Thyroid gland (tissue), 4 donors: ENCODE measurements around the gene MFAP3. TPM values are rescaled to one million over a fixed set of nuclear protein-coding genes. Genes with fewer than 3 reads are reported as not detected.

ENCODE experiments used
- DNase-seq, 2 donors: peaks; one replicate each; pipeline ENCODE4 v3.0.0-alpha.2; 2019
- H3K27ac ChIP-seq, 3 donors: fragments of 200-600 bp; sonication (generic); 1 replicate in 2 of 3; 2 replicates in 1 of 3; pipeline ENCODE4 v1.5.1; 2016 to 2019; ENCODE audit warnings: mild to moderate bottlenecking in 1 of 3, moderate library complexity in 1 of 3
- H3K27me3 ChIP-seq: fragments of 200-600 bp; sonication (generic); one replicate; pipeline ENCODE4 v1.5.1; 2019
- H3K36me3 ChIP-seq, 2 donors: fragments of 200-600 bp; sonication (generic); one replicate each; pipeline ENCODE4 v1.5.1; 2016 to 2019
- H3K4me1 ChIP-seq, 2 donors: fragments of 200-600 bp; sonication (generic); one replicate each; pipeline ENCODE4 v1.5.1; 2017 to 2019
- H3K4me3 ChIP-seq, 3 donors: fragments of 200-600 bp; sonication (generic); replicated peaks in 1 of 3; 1 replicate in 2 of 3; 2 replicates in 1 of 3; pipeline ENCODE4 v1.5.1; 2016; ENCODE audit warnings: mild to moderate bottlenecking in 1 of 3
- H3K9me3 ChIP-seq: fragments of 200-600 bp; sonication (generic); one replicate; pipeline ENCODE4 v1.5.1; 2017
- POLR2A ChIP-seq, 2 donors: fragments of 450-650 bp; IDR thresholded peaks; one replicate each; pipeline ENCODE4 v1.6.1; 2017; ENCODE audit warnings: antibody characterized with exemption in 2 of 2, mild to moderate bottlenecking in 2 of 2, moderate library complexity in 1 of 2
- WGBS, 2 donors: methylation state at CpG; one replicate each; pipeline ENCODE4 v1.1.5; 2017; 5-methylcytosine and 5-hydroxymethylcytosine counted together
- intact Hi-C: fragments of 100-400 bp; cut with DNase I; formaldehyde crosslinking; loops from one replicate; pipeline ENCODE4 v1.15.1; 2023
- total RNA-seq, 4 donors: library from RNA; depleted of rRNA; stranded (reverse); fragments of >200 nt; gene quantifications; one replicate each; pipeline ENCODE4 v1.2.3, GENCODE V29; 2016
- TF ChIP-seq, protein P1 (sequence below), 6 experiments: fragments of 200-600 bp in 3 of 6; fragments of 450-650 bp in 3 of 6; sonication (generic) in 3 of 6; IDR thresholded peaks; one replicate each; pipeline ENCODE4 v1.5.1; 2016 to 2019; ENCODE audit warnings: antibody characterized with exemption in 6 of 6, mild to moderate bottlenecking in 2 of 6, inconsistent platforms in 1 of 6, moderate library complexity in 1 of 6

The MFAP3 gene
- total RNA-seq, result 10 to 100 TPM; 47.4 to 72.4 (median 59.4) TPM

DNA sequence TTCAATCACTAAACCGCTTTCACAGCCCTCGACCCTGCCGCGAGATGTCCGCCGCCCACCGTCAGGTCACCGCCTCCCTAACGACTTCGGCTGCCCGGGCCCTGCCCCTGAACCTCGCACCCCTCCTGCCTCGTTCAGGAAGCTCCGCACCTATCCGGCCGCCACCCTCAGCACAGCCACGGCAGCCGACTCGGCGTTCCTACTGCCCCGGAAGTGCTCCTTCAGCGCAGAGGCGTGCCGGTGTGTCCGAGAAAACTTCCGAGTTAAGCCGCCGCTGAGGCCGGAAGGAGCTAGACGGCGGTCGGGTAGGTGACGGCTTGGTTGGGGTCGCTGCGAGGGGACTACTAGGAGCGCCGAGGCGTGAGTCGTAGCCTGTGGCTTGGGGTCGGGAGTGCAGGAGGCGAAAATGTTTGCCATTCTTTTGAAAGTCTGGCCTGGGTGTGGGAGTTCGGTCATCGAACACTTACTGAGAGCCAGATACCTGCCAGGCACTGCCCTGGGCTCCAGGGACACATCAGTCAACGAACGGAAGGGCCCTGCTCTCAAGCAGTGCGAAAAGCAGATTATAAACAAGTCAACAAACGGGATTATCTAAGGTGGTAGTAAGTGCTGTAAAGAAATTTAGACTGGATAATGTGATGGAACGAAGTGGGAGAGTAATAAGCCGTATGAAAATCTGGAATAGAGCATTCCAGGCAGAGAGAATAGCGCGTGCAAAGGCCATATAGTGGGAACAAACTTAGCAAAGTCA lies at the start of gene MFAP3, which contains the start of gene FAM114A2:
Gene MFAP3 (plus strand): TSS at position 261 of the 751 bp plus-strand sequence. CDS start 10,756 bp downstream, outside the sequence.
Gene FAM114A2 (minus strand): TSS at position 204 of the 751 bp plus-strand sequence. CDS start 3,957 bp downstream, outside the sequence.
- WGBS, 2 donors, result 1% methylated on average over 37 to 41 of the region's 51 CpGs
- peak; percentile 89 to 91 for DNase-seq
- Histone ChIP-seq H3K27me3 (no peaks in the 10 kb centered on the region), H3K9me3 (no peaks in the 10 kb centered on the region), H3K4me3 (peak within 1 kb of the TSS; percentile 64 to 96 (median 75)), H3K27ac (peak within 1 kb of the TSS; percentile 71 to 89 (median 72)), H3K36me3 (no peaks in the 10 kb centered on the region), H3K4me1 (peaks cover 15 to 16% of the 10 kb centered on the region in 2 donors)
- intact Hi-C loops, result no loop called here
- TF ChIP-seq POLR2A (IDR thresholded peaks at IDR 0.05), result peak in 1 of 2 donors; percentile 90
- TF ChIP-seq, protein P1, sequence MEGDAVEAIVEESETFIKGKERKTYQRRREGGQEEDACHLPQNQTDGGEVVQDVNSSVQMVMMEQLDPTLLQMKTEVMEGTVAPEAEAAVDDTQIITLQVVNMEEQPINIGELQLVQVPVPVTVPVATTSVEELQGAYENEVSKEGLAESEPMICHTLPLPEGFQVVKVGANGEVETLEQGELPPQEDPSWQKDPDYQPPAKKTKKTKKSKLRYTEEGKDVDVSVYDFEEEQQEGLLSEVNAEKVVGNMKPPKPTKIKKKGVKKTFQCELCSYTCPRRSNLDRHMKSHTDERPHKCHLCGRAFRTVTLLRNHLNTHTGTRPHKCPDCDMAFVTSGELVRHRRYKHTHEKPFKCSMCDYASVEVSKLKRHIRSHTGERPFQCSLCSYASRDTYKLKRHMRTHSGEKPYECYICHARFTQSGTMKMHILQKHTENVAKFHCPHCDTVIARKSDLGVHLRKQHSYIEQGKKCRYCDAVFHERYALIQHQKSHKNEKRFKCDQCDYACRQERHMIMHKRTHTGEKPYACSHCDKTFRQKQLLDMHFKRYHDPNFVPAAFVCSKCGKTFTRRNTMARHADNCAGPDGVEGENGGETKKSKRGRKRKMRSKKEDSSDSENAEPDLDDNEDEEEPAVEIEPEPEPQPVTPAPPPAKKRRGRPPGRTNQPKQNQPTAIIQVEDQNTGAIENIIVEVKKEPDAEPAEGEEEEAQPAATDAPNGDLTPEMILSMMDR (IDR thresholded peaks at IDR 0.05), result no peak

DNA sequence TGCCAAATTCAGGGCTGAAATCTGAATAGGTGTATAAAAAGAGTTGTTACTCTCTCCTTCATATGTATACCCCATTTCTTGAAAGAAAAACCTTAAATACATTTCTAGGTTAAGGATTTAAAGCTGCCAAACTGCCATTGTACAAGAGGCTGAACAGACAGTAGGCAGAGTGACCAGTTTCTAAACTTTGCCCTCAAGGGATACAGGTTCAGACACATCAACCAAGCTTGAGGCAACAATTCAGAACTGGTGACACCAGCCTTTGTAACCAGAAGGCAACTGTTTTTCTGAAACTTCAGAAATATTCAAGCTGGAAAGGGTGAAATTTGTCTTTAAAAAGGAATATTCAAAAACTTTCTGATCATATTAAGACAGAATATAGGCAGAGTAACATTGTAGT lies 47.6 kb upstream of the MFAP3 start:
- no peak for DNase-seq
- Histone ChIP-seq H3K36me3 (peaks cover 7 to 10% of the 10 kb centered on the region in 2 donors), H3K4me3 (no peak overlapping the region), H3K9me3 (no peaks in the 10 kb centered on the region), H3K27me3 (no peaks in the 10 kb centered on the region), H3K27ac (no peak overlapping the region), H3K4me1 (no peaks in the 10 kb centered on the region)
- TF ChIP-seq POLR2A (IDR thresholded peaks at IDR 0.05), result no peak
- TF ChIP-seq, protein P1 (IDR thresholded peaks at IDR 0.05), result no peak
- intact Hi-C loops, result no loop called here

GRCh38 chr5:153998010-153998409 lies 40.8 kb upstream of the MFAP3 start:
- no peak overlapping the region for H3K27ac ChIP-seq
- no peak for TF ChIP-seq POLR2A (IDR thresholded peaks at IDR 0.05)
- TF ChIP-seq, protein P1 (IDR thresholded peaks at IDR 0.05), result no peak
- intact Hi-C loops, result no loop called here
- H3K4me3 ChIP-seq, result no peak overlapping the region
- H3K27me3 ChIP-seq, result no peaks in the 10 kb centered on the region
- H3K4me1 ChIP-seq, result peaks cover 0 to 8% of the 10 kb centered on the region in 2 donors
- H3K36me3 ChIP-seq, result peaks cover 3 to 7% of the 10 kb centered on the region in 2 donors
- DNase-seq, result no peak
- 71 to 83% methylated on average over 1 of the region's 1 CpG for WGBS, 2 donors
- H3K9me3 ChIP-seq, result no peaks in the 10 kb centered on the region

GRCh38 chr5:153998768-153999167 lies 40.0 kb upstream of the MFAP3 start:
- intact Hi-C loops, result no loop called here
- Histone ChIP-seq H3K4me3 (no peak overlapping the region), H3K9me3 (no peaks in the 10 kb centered on the region), H3K36me3 (peaks cover 2 to 7% of the 10 kb centered on the region in 2 donors), H3K4me1 (peaks cover 0 to 14% of the 10 kb centered on the region in 2 donors), H3K27me3 (no peaks in the 10 kb centered on the region), H3K27ac (no peak overlapping the region)
- WGBS, 2 donors, result 94 to 95% methylated on average over 1 of the region's 1 CpG
- no peak for DNase-seq
- TF ChIP-seq POLR2A (IDR thresholded peaks at IDR 0.05), result no peak
- TF ChIP-seq, protein P1 (IDR thresholded peaks at IDR 0.05), result no peak

GRCh38 chr5:153999995-154000394 lies 38.8 kb upstream of the MFAP3 start:
- Histone ChIP-seq H3K36me3 (peaks cover 0 to 7% of the 10 kb centered on the region in 2 donors), H3K4me3 (no peak overlapping the region), H3K9me3 (no peaks in the 10 kb centered on the region), H3K4me1 (peaks cover 0 to 14% of the 10 kb centered on the region in 2 donors), H3K27ac (no peak overlapping the region), H3K27me3 (no peaks in the 10 kb centered on the region)
- no peak for DNase-seq
- TF ChIP-seq, protein P1 (IDR thresholded peaks at IDR 0.05), result no peak
- no peak for TF ChIP-seq POLR2A (IDR thresholded peaks at IDR 0.05)
- 95 to 97% methylated on average over 3 of the region's 3 CpGs for WGBS, 2 donors
- intact Hi-C loops, result no loop called here
